Fibroblast of villous mesenchyme (primary cell): Measurements from ENCODE around the gene GSDMA. TPM values are rescaled to one million over a fixed set of nuclear protein-coding genes. Genes with fewer than 3 reads are reported as not detected.

ENCODE experiments used
- DNase-seq: peaks from one replicate; pipeline ENCODE4 v3.0.0-alpha.2; 2010; ENCODE audit warnings: low read depth
- H3K4me3 ChIP-seq: 2 replicates; pipeline ENCODE4 v1.5.1; 2011; ENCODE audit warnings: low read depth, mild to moderate bottlenecking, low read length
- CTCF ChIP-seq: IDR thresholded peaks from 2 replicates; pipeline ENCODE4 v1.5.1; 2012; ENCODE audit warnings: low read depth, mild to moderate bottlenecking, low read length; ENCODE audit not compliant: insufficient read depth
- total RNA-seq: library from RNA; depleted of rRNA; stranded (reverse); fragments of >200 nt; gene quantifications from 2 replicates; pipeline ENCODE4 v1.2.3, GENCODE V29; 2012

GSDMA gene
- total RNA-seq, 1 donor, result under 0.01 TPM

DNA sequence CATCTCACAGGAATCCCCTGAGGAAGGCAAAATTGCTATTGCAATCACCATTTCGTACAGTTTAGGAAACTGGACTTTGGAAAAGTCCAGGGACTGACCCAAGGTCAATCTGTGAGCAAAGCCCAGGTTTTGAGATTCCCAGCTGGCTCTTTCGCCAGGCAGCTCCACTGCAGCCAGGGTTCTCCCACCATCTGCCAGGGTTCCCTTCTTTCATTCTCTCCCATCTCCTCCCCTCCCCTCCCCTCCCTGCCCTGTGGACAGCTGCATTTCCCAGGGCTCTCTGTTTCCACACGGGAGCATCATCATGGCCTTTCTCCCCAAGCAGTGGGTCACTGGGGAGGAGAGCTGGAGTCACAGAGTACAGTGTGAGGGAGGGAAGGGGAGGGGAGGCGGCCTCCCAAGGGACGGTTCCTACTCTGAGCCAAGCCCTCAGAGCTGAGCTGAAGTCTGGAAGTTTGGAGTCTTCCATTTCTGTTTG is 11.9 kb upstream of the GSDMA start:
- TF ChIP-seq CTCF, result no peak
- DNase-seq, result peak; percentile 32
- H3K4me3 ChIP-seq, result no peak overlapping the region

- TF ChIP-seq CTCF, result no peak
- no peak for DNase-seq
- peak overlapping the region; percentile 46 for H3K4me3 ChIP-seq
These were observed 10.7 kb upstream of the GSDMA start for GRCh38 chr17:39951924-39952679.

GRCh38 chr17:39952680-39953470 is 9.9 kb upstream of the GSDMA start:
- TF ChIP-seq CTCF, result no peak

GRCh38 chr17:39953471-39953888 is 9.3 kb upstream of the GSDMA start:
- TF ChIP-seq CTCF, result no peak
- DNase-seq, result no peak
- peak overlapping the region; percentile 43 for H3K4me3 ChIP-seq

More at GRCh38 chr17:39952680-39953470, 9.9 kb upstream of the GSDMA start:
- H3K4me3 ChIP-seq, result peak overlapping the region; percentile 46
- DNase-seq, result peak; percentile 97

- DNase-seq, result no peak
- H3K4me3 ChIP-seq, result no peak overlapping the region
- no peak for TF ChIP-seq CTCF
These were observed 7.9 kb upstream of the GSDMA start for GRCh38 chr17:39954876-39955275.

DNA sequence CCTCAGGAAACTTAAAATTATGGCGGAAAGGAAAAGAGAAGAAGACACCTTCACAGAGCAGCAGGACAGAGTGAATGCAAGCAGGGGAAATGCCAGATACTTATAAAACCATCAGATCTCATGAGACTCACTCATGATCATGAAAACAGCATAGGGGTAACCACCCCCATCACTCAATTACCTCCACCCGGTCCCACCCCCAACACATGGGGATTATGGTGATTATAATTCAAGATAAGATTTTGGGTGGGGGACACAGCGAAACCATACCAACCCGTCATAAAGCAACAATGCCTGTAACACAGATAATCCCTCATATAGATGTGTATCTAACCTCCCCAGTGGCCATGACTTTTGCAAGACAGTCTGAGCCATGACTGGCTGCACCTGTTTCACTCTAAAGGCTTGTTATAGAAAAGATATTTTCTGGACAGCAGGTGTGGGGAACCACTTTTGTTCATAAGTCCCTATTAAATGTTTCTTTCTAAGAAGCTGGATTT is 7.0 kb upstream of the GSDMA start:
- H3K4me3 ChIP-seq, result no peak overlapping the region
- TF ChIP-seq CTCF, result no peak
- no peak for DNase-seq
